Pancreas (tissue), 10 donors: ENCODE results near the gene DCBLD1. TPM values are rescaled to one million over a fixed set of nuclear protein-coding genes. Genes with fewer than 3 reads are reported as not detected.

Experiments used
- ATAC-seq, 4 donors: fragments of 200-7000 bp; cut with Tn5 transposase; one replicate each; pipeline versions ENCODE4 v1.8.0 to v1.9.1; 2020; ENCODE audit warnings: mild to moderate bottlenecking in 4 of 4, moderate library complexity in 4 of 4
- DNase-seq, 6 donors: peaks; one replicate each; pipeline ENCODE4 v3.0.0-alpha.2; 2020
- FAIRE-seq: peaks from 2 replicates; lab custom pipeline; 2012; peaks lifted over from hg19 to GRCh38; lab: Jason Lieb, UNC
- H3K27ac ChIP-seq, 4 donors: fragments of 200-600 bp; sonication (generic); 1 replicate in 3 of 4; 2 replicates in 1 of 4; pipeline versions ENCODE4 v1.5.0 to v1.8.0; 2020
- H3K27me3 ChIP-seq, 4 donors: fragments of 200-600 bp; one replicate each; pipeline ENCODE4 v1.8.0; 2021
- H3K36me3 ChIP-seq, 3 donors: fragments of 200-600 bp; sonication (generic) in 1 of 3; one replicate each; pipeline versions ENCODE4 v1.5.0 to v1.8.0; 2020 to 2021
- H3K4me1 ChIP-seq, 3 donors: fragments of 200-600 bp; one replicate each; pipeline ENCODE4 v1.8.0; 2021
- H3K4me3 ChIP-seq, 4 donors: fragments of 200-600 bp; sonication (generic) in 2 of 4; one replicate each; pipeline versions ENCODE4 v1.5.0 to v1.8.0; 2020 to 2021
- H3K9me3 ChIP-seq, 4 donors: fragments of 200-600 bp; one replicate each; pipeline ENCODE4 v1.8.0; 2021
- WGBS, 2 donors: extraction: QIAGEN DNeasy Blood & Tissue Kit; methylation state at CpG; one replicate each; pipeline ENCODE4 v1.1.7; 2013; 5-methylcytosine and 5-hydroxymethylcytosine counted together
- intact Hi-C, 3 donors: fragments of 100-400 bp; cut with DNase I; formaldehyde crosslinking; loops; one replicate each; pipeline versions ENCODE4 v1.11.1 to v1.14.2; 2022
- polyA plus RNA-seq, 2 donors: library from polyadenylated mRNA; stranded (reverse); fragments of 200-250 nt; gene quantifications; one replicate each; pipeline ENCODE4 v1.2.3, GENCODE V29; 2013
- total RNA-seq, 6 donors: library from RNA; stranded (reverse); fragmentation: NEBNext Ultra II Directional in 4 of 6; extraction: Animal tissue kit (Norgen Biotek cat#: 25700) in 4 of 6; gene quantifications; one replicate each; pipeline versions ENCODE4 v1.2.1 to v1.2.4, GENCODE V29; 2021 to 2023
- TF ChIP-seq, protein P1 (sequence below), 4 donors: fragments of 200-600 bp; sonication (generic) in 3 of 4; IDR thresholded peaks; one replicate each; pipeline versions ENCODE4 v1.5.0 to v1.8.0; 2021; ENCODE audit warnings: antibody characterized with exemption in 4 of 4
- donor health status: healthy with polysubstance abuse.
- donor health status: DM: no; HTN: no; CAD: no; lungs with moderate emphysema.
- donor health status: DM: no; HTN: no; CAD: no.
- donor health status: control.
- donor health status: control.
- donor health status: Bipolar disorder and iron deficiency.
- donor health status: DM: yes; HTN: yes; CAD: no.
- donor health status: DM: no; HTN: no; CAD: no.
- donor health status: DM: no; HTN: no; CAD: no.
- donor health status: DM: yes; HTN: yes; CAD: no.

Gene DCBLD1
- total and polyA plus RNA-seq, 8 donors, result 4.8 to 12.8 (median 6.4) TPM

DNA sequence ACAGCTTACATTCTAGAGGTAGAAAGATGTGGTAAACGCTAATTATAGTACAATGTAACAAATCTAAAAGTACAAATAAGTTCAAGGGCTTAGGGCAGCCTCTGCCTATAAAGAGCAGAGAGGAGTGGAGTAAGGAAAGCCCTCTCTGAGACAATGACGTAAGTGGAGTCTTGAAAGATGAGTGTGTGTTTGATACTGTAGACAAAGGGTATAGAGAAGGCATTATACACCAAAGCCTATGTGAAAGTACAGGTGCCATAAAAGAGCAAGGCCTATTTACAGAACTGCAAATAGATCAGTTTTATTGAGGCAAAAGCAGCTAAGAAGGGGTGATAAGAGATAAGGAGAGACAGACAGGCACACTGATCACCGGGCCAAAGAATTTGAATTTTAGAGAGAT is 108.9 kb downstream of the DCBLD1 start:
- Histone ChIP-seq H3K36me3 (peaks cover 0 to 7% (median 0%) of the 10 kb centered on the region in 3 donors), H3K27ac (no peak overlapping the region), H3K4me1 (peaks cover 0 to 4% (median 0%) of the 10 kb centered on the region in 3 donors), H3K9me3 (no peaks in the 10 kb centered on the region), H3K4me3 (no peak overlapping the region), H3K27me3 (no peaks in the 10 kb centered on the region)
- ATAC-seq, result no peak
- TF ChIP-seq, protein P1, sequence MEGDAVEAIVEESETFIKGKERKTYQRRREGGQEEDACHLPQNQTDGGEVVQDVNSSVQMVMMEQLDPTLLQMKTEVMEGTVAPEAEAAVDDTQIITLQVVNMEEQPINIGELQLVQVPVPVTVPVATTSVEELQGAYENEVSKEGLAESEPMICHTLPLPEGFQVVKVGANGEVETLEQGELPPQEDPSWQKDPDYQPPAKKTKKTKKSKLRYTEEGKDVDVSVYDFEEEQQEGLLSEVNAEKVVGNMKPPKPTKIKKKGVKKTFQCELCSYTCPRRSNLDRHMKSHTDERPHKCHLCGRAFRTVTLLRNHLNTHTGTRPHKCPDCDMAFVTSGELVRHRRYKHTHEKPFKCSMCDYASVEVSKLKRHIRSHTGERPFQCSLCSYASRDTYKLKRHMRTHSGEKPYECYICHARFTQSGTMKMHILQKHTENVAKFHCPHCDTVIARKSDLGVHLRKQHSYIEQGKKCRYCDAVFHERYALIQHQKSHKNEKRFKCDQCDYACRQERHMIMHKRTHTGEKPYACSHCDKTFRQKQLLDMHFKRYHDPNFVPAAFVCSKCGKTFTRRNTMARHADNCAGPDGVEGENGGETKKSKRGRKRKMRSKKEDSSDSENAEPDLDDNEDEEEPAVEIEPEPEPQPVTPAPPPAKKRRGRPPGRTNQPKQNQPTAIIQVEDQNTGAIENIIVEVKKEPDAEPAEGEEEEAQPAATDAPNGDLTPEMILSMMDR (IDR thresholded peaks at IDR 0.05), result no peak
- DNase-seq, result no peak
- no peak for FAIRE-seq
- WGBS, 2 donors, result 65 to 66% methylated on average over 3 of the region's 3 CpGs
- intact Hi-C loops, result no loop called here

DNA sequence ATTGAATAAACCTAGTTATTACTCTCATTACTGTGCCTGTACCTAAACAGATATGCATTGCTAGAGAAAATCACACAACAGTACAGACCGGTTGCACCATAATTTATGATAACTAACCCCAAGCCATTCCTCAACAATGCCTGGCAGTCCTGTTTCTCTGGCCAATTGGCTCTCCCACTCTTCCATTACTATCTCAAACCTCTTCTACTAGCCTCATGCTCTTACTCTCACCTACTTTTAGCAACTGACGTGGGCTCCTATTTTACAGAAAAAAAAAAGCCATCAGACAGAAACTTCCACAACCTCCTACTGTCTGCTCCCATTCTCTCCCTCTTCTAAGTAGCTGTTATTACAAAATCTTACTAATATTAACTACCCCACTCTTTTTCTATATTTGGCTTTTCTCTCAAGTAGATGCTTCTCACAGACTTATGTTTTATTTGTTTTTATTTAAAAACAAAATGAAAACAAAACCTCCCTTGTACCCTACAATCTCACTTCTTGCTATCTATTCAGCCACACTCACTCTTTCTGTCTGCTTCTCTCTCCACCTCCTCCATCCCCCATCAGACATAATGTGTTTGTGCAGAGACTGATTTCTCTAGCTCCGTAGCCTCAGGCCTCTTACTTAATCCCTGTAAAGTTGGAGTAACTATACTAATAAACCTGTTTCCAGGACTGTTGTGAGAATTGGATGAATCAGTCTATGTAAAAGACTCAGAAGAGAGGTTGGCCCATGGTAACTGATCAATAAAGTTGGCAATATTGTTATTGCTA is 110.7 kb downstream of the DCBLD1 start:
- no peak overlapping the region for H3K4me3 ChIP-seq
- TF ChIP-seq, protein P1 (IDR thresholded peaks at IDR 0.05), result no peak
- intact Hi-C loops, result no loop called here
- no peak for FAIRE-seq
- no peaks in the 10 kb centered on the region for H3K9me3 ChIP-seq
- DNase-seq, result no peak
- ATAC-seq, result no peak
- H3K27ac ChIP-seq, result no peak overlapping the region
- no peaks in the 10 kb centered on the region for H3K27me3 ChIP-seq
- WGBS, 2 donors, result 88 to 93% methylated on average over 3 of the region's 3 CpGs
- H3K36me3 ChIP-seq, result peaks cover 0 to 7% (median 0%) of the 10 kb centered on the region in 3 donors
- H3K4me1 ChIP-seq, result peaks cover 0 to 4% (median 0%) of the 10 kb centered on the region in 3 donors

DNA sequence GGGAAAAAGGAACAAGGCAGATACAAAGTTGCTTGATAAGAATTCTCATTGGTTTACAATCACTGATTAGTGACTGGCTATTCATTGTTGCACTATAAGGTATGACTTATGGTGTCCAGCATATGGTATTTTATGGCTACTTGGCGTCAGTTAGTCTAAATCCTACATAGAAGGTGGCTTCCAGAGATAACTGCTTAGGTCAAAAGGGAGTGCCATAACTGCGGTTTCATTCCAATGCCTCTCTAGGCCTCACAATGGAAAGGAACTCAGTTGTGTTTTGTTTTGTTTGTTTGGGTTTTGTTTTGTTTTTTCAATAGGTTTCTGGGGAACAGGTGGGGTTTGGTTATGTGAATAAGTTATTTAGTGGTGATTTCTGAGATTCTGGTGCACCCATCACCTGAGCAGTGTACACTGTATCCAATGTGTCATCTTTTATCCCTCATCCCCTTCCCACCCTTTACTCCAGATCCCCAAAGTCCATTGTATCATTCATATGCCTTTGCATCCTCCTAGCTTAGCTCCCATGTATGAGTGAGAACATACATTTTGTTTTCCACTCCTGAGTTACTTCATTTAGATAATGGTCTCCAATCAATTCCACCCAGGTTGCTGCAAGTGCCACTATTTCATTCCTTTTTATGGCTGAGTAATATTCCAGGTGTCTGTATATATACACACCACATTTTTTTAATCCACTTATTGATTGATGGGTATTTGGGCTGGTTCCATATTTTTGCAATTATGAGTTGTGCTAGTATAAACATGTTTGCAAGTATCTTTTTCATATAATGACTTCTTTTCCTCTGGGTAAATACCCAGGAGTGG is 112.8 kb downstream of the DCBLD1 start:
- FAIRE-seq (no peak), ATAC-seq (no peak), DNase-seq (no peak)
- Histone ChIP-seq H3K4me3 (no peak overlapping the region), H3K27me3 (no peaks in the 10 kb centered on the region), H3K9me3 (no peaks in the 10 kb centered on the region), H3K36me3 (no peaks in the 10 kb centered on the region), H3K4me1 (peaks cover 4 to 9% (median 7%) of the 10 kb centered on the region in 3 donors), H3K27ac (no peak overlapping the region)
- TF ChIP-seq, protein P1 (IDR thresholded peaks at IDR 0.05), result no peak
- intact Hi-C loops, result no loop called here
- WGBS, 2 donors, result 98 to 99% methylated on average over 2 of the region's 2 CpGs

DNA sequence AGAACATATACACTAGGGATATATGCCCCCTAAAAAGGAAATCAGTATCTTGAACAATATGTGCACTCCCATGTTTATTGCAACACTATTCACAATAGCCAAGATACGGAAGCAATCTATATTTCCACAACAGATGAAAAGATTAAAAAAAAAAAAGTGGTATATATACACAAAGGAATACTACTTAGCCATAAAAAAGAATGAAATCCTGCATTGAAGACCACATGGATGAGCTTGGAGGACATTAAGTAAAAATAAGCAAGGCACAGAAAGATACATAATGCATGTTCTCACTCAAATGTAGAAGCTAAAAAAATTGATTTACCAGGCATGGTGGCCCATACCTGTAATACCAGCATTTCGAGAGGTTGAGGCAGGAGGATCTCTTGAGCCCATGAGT is 115.3 kb downstream of the DCBLD1 start:
- WGBS, 2 donors, result 96 to 97% methylated on average over 2 of the region's 2 CpGs
- TF ChIP-seq, protein P1 (IDR thresholded peaks at IDR 0.05), result no peak
- no peaks in the 10 kb centered on the region for H3K27me3 ChIP-seq
- ATAC-seq, result no peak
- no peak for DNase-seq
- no peaks in the 10 kb centered on the region for H3K36me3 ChIP-seq
- FAIRE-seq, result no peak
- intact Hi-C loops, result no loop called here
- H3K9me3 ChIP-seq, result no peaks in the 10 kb centered on the region
- peaks cover 4 to 13% (median 12%) of the 10 kb centered on the region in 3 donors for H3K4me1 ChIP-seq
- H3K4me3 ChIP-seq, result no peak overlapping the region
- H3K27ac ChIP-seq, result no peak overlapping the region

Other genes starting within 250 kb of the DCBLD1 start
- not detected for gene VGLL2, start 217.1 kb upstream of the DCBLD1 start, total RNA-seq
- gene VGLL2, start 217.1 kb upstream of the DCBLD1 start, polyA plus RNA-seq, result not detected
- gene ROS1, start 56.7 kb upstream of the DCBLD1 start, total RNA-seq, result under 1 TPM in 5 of 6 donors, not detected in 1; 0.03 to 0.09 (median 0.05) TPM
- gene ROS1, start 56.7 kb upstream of the DCBLD1 start, polyA plus RNA-seq, result under 1 TPM in 1 of 2 donors, not detected in 1; 0.02 TPM
- gene GOPC, start 119.8 kb downstream of the DCBLD1 start, total RNA-seq, result 10 to 100 TPM in 1 of 6 donors, 1 to 10 TPM in 5; 5.1 to 13.9 (median 7.2) TPM
- gene GOPC, start 119.8 kb downstream of the DCBLD1 start, polyA plus RNA-seq, result 10 to 100 TPM in 1 of 2 donors, 1 to 10 TPM in 1; 9.7 to 13.6 TPM
- gene NUS1, start 192.8 kb downstream of the DCBLD1 start, total RNA-seq, result 10 to 100 TPM; 10.3 to 22.2 (median 18.2) TPM
- gene NUS1, start 192.8 kb downstream of the DCBLD1 start, polyA plus RNA-seq, result 10 to 100 TPM in 1 of 2 donors, 1 to 10 TPM in 1; 9.3 to 13.1 TPM